ENCODE data around the gene HPS1. TPM values are rescaled to one million over a fixed set of nuclear protein-coding genes. Genes with fewer than 3 reads are reported as not detected.

Gene HPS1
- total and polyA plus RNA-seq, 2 of the 4 experiments (the other 2 are of a cell fraction), result 14.0 to 55.2 TPM

DNA sequence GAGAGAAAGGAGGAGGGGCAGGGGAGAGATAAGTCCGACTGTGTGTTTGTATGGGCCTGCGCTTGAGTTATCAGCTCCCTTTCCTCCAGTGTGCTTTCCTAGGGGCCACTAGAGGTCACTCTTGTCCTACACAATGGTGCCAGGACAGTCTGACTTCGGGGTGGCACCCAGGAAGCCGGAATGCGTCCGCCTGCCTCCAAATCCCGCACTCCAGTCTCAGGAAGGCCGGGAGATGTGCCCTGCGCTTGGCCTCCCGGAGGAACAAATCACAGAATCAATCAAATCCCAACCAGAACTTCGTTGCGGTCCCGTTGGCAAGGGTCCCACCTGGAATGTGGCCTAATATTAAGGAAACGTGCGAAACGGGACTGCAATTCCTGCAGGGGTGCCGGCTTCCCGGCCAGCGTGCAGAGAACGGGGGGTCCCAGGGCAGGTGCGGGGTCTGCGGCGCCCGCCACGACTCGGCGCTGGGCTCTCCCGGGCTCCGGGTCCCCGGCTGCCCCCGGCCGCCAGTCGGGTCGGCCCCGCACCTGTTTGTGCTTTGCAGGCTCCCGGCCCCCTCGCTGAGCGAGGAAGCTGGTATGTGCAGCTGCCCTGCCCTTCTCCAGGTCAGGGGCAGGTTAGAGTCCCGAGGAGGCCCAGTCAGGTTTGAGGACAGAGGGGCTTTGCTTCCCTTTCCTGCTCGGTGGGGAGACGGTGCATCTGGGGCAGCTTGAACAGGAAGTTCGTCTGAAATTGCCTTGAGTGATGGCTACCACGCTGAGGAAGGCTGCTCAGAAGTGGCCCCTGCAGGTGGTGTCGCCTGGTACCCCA is 21.0 kb upstream of the HPS1 start:
- Histone ChIP-seq H4K8ac (ENCODE audit: low read depth in 2 of 2, low read length in 2 of 2) (peak overlapping the region in 1 of 2 experiments; percentile 59; a peak in 1 of 4 replicates), H2BK15ac (ENCODE audit: low read depth, low read length) (no peak overlapping the region; the same call in 2 of the 3 replicates), H3K4me2 (ENCODE audit: low read depth, low read length) (peak overlapping the region; percentile 96), H3K56ac (ENCODE audit: extremely low read depth, insufficient read depth, low read length) (0 out of 2 replicates have a peak overlapping the region, but pooled peaks have one; percentile 19), H4K91ac (ENCODE audit: insufficient read depth, low read depth, low read length) (no peak overlapping the region), H2AK5ac (ENCODE audit: low read depth, low read length) (no peak overlapping the region), H2BK20ac (ENCODE audit: low read depth, low read length) (0 out of 2 replicates have a peak overlapping the region, but pooled peaks have one; percentile 23), H2AK9ac (replicated peaks; ENCODE audit: low read depth, low read length, poor library complexity) (no peak overlapping the region), H3K79me1 (ENCODE audit: low read depth in 1 of 2, low read length in 2 of 2) (no peaks in the 10 kb centered on the region), H4K5ac (ENCODE audit: low read depth, low read length) (no peak overlapping the region), H3K14ac (replicated peaks; ENCODE audit: low read depth, low read length) (no peak overlapping the region; the same call in 1 of the 2 replicates), H2BK5ac (ENCODE audit: low read depth, low read length, poor library complexity, severe bottlenecking) (no peak overlapping the region), H3K9me3 (ENCODE audit: control insufficient read depth, insufficient read depth, low read length) (no peaks in the 10 kb centered on the region), H3K27ac (ENCODE audit: insufficient read depth, low read length) (no peak overlapping the region), H2AFZ (replicated peaks; ENCODE audit: low read length, poor library complexity) (peak overlapping the region; percentile 95), H3K4me1 (ENCODE audit: control insufficient read depth, insufficient read depth, low read length) (no peaks in the 10 kb centered on the region), H3K23ac (ENCODE audit: low read depth, low read length) (no peak overlapping the region), H3K9me1 (ENCODE audit: insufficient read depth, low read length) (no peaks in the 10 kb centered on the region), H2BK120ac (ENCODE audit: low read depth, low read length) (no peak overlapping the region), H3K4ac (ENCODE audit: low read depth, low read length) (peak overlapping the region; percentile 32; the same call in 1 of the 2 replicates), H4K20me1 (ENCODE audit: insufficient read depth, low read length) (no peaks in the 10 kb centered on the region), H3K18ac (ENCODE audit: low read depth, low read length) (no peak overlapping the region), H3K36me3 (ENCODE audit: control insufficient read depth, insufficient read depth, low read length) (no peaks in the 10 kb centered on the region), H3K27me3 (ENCODE audit: control insufficient read depth, insufficient read depth, low read length) (peaks cover 21% of the 10 kb centered on the region), H3K4me3 (ENCODE audit: insufficient read depth, low read depth, low read length) (peak overlapping the region; percentile 44), H3K9ac (ENCODE audit: low read depth, low read length) (peak overlapping the region; percentile 62; the same call in 1 of the 2 replicates)
- POLR2A ChIA-PET (ENCODE audit: unreplicated experiment), result no interaction called here
- CTCF ChIA-PET, result interaction anchor here (0.5 to 2.0 kb wide), 10 partner anchors 10 to 928 kb away, joined by 3 to 9 read pairs (median 3); no protein-coding TSS in a partner anchor
- peak; percentile 83 for DNase-seq
- dilution Hi-C loops (cut with HindIII; ENCODE audit: low sequenced_read_pairs, unreplicated experiment), result no loop called here
- ATAC-seq (ENCODE audit: low read depth), result peak; percentile 99
- intact Hi-C loops (cut with micrococcal nuclease), result loop anchor here (1.0 to 5.0 kb wide), 10 partner anchors 197 to 925 kb away; no protein-coding TSS in a partner anchor
- TF ChIP-seq MAZ (IDR thresholded peaks at IDR 0.05; ENCODE audit: borderline replicate concordance, low read depth, low read length), result no peak
- TF ChIP-seq, protein P1, sequence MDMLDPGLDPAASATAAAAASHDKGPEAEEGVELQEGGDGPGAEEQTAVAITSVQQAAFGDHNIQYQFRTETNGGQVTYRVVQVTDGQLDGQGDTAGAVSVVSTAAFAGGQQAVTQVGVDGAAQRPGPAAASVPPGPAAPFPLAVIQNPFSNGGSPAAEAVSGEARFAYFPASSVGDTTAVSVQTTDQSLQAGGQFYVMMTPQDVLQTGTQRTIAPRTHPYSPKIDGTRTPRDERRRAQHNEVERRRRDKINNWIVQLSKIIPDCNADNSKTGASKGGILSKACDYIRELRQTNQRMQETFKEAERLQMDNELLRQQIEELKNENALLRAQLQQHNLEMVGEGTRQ (IDR thresholded peaks at IDR 0.05; ENCODE audit: low read depth, low read length), result no peak
- peak; percentile 74 for TF ChIP-seq SMC3 (IDR thresholded peaks at IDR 0.05; ENCODE audit: low read depth, low read length)
- no peak for TF ChIP-seq MXI1 (IDR thresholded peaks at IDR 0.05; ENCODE audit: borderline replicate concordance, low read depth, low read length)
- TF ChIP-seq, protein P2, sequence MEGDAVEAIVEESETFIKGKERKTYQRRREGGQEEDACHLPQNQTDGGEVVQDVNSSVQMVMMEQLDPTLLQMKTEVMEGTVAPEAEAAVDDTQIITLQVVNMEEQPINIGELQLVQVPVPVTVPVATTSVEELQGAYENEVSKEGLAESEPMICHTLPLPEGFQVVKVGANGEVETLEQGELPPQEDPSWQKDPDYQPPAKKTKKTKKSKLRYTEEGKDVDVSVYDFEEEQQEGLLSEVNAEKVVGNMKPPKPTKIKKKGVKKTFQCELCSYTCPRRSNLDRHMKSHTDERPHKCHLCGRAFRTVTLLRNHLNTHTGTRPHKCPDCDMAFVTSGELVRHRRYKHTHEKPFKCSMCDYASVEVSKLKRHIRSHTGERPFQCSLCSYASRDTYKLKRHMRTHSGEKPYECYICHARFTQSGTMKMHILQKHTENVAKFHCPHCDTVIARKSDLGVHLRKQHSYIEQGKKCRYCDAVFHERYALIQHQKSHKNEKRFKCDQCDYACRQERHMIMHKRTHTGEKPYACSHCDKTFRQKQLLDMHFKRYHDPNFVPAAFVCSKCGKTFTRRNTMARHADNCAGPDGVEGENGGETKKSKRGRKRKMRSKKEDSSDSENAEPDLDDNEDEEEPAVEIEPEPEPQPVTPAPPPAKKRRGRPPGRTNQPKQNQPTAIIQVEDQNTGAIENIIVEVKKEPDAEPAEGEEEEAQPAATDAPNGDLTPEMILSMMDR (conservative IDR thresholded peaks at IDR 0.05; ENCODE audit: low read depth, low read length), result peak; percentile 94
- TF ChIP-seq RAD21 (IDR thresholded peaks at IDR 0.05; ENCODE audit: low read length), result peak; percentile 95
- in situ Hi-C loops (cut with MboI; ENCODE audit: low sequenced_read_pairs), result loop anchor here (10.0 kb wide), 1 partner anchor 777 kb away; no protein-coding TSS in a partner anchor
- 11% methylated on average over 16 of the region's 44 CpGs; no CpG with 5 or more reads in 1 of the 2 experiments for WGBS, 2 experiments (ENCODE audit: extremely low coverage in 2 of 2, insufficient read length in 1 of 2)
- no TSS peak for BruUV-seq (replicated peaks)

Measured in IMR-90 (cell line).